NB4 (cell line): ENCODE measurements around the gene FMNL3.
A peak's percentile ranks its signal among the peaks of the same experiment; 100 is the strongest.
"Not testable (repeated sequence)": the region's sequence is repeated elsewhere in the genome, so short reads cannot be mapped to it uniquely, and the experiment has no call there.

ENCODE experiments used
- DNase-seq: peaks from one replicate; pipeline ENCODE4 v3.0.0; 2010; ENCODE audit warnings: low read depth
- H3K4me3 ChIP-seq: one replicate; pipeline ENCODE4 v1.5.1; 2011; ENCODE audit warnings: mild to moderate bottlenecking, low read depth, low read length, moderate library complexity
- CTCF ChIP-seq: IDR thresholded peaks from one replicate; pipeline ENCODE4 v1.5.1; 2012; ENCODE audit warnings: low read depth, low read length
- MAX ChIP-seq: IDR thresholded peaks from 2 replicates; pipeline ENCODE4 v1.6.1; 2011; ENCODE audit warnings: low read depth, low read length
- MYC ChIP-seq: IDR thresholded peaks from 2 replicates; pipeline ENCODE4 v1.6.1; 2011; ENCODE audit warnings: low read depth, low read length
- POLR2A ChIP-seq: IDR thresholded peaks from 2 replicates; pipeline ENCODE4 v1.6.1; 2011; ENCODE audit warnings: mild to moderate bottlenecking; ENCODE audit not compliant: insufficient read length; ENCODE audit errors: extremely low read depth

FMNL3 gene

DNA sequence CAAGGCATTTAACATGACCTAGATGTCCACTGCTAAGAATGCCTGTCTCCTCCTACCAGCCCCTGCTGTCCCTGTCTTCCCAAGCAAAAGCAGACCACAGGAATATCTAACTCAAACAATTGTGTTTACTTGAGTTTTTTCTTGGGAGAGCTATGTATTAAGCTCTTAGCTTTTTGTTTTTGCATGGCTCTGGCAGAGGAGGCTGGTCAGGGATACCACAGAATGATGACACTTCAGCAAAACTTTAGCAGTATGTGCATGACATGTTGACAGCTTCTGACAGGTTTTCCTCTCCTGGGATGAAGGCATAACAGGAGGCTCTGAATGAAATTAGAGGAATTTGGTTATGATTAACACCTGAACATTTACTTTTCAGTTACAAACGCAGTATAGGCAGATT, 41.1 kb upstream of the FMNL3 start:
- DNase-seq, result no peak
- TF ChIP-seq MAX, result no peak
- no peak overlapping the region for H3K4me3 ChIP-seq

GRCh38 chr12:49744363-49744885, 37.2 kb upstream of the FMNL3 start:
- no peak for TF ChIP-seq MAX
- TF ChIP-seq POLR2A, result no peak
- TF ChIP-seq MYC, result no peak
- no peak for TF ChIP-seq CTCF
- DNase-seq, result no peak
- peak overlapping the region; percentile 89 for H3K4me3 ChIP-seq

DNA sequence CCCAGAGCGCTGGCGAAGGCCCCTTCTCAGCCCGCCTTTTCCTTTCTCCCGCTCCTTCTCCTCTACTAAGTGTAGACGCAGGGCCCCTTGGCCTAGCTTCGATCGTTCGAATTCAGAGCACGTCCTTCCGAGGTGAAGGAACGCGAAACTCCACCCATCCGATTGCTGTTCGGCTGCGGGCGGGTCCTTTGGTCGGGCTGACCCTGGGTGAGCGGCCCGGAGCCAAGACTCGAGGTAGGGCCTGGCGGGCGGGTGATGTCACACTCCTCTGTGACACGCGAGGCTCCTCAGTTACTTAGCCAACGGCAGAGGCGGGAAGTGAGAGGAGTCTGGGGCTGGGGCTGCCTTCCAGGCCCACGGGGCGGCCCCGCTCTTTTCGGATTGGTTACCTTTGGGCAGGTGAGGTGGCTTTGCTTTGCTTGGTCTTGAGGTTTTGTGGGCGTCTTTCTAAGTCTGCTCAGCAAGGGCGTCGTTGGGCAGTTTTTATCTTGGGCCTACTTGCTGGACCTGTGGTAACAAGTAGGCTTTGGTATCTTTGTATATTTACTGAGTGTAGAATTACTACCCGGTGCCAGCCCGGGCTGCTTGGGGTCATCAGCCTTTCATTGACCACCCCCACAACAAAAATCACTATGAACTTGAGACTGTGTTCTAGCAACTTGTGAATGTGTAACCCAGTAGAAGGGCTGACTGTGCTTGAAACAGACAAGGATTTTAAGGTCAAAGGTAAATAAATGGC, 34.8 kb upstream of the FMNL3 start:
- TF ChIP-seq MYC (no peak), CTCF (no peak), MAX (no peak), POLR2A (no peak)
- DNase-seq, result peak; percentile 93
- H3K4me3 ChIP-seq, result peak overlapping the region; percentile 89

DNA sequence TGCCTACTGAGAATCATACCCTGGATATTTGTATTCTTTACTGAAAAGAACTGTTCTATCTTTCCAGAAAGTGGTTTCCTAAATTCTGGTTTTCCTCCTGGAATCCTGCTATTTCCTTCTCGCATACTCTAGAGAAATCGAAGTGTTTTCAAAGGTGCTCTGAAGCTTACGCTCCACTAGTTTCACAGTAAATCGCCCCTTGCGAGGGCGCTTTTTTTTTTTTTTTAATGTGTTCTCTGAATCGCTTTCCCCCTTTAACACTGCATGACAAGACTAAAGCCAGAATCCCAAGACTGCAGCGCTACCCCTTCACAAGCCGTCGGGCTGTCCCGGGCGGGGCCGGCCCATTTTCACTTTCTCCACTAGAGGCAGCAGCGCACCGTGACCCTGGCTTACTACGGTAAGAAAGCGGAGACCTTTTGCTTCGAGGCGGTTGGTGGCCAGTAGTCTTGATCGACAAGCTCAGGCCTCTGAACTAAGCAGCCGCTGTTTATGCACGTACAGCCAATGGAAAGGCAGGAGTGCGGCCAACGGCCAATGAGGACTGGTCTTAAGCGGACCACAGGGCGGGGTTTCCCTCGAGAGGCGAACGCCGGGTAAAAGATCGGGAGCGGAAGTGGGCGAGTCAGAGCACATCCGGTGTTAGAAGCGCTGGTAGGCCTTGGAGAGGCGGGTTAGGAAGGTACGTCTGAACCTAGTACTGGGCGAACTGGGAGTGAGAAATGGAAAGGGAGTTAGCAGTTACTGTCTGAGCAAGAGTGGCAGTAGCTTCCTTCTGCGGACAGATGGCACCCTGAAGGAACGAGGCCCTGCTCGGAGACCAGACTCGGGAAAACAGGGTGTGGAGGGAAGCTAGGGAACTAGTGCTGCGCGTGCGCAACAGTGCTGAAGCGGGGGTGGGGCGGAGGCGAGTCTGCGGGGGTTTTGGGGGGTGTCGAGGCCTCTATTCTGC, 34.0 kb upstream of the FMNL3 start, which contains the start of gene TMBIM6:
Gene TMBIM6 (plus strand): TSS at position 628 of the 952 bp plus-strand sequence. CDS start 10,937 bp downstream, outside the sequence.
- peak; percentile 100 for DNase-seq
- TF ChIP-seq MYC (peak; percentile 64), MAX (peak; percentile 58), CTCF (peak; percentile 93), POLR2A (peak; percentile 99)
- H3K4me3 ChIP-seq, result peak within 1 kb of the TSS; percentile 89

DNA sequence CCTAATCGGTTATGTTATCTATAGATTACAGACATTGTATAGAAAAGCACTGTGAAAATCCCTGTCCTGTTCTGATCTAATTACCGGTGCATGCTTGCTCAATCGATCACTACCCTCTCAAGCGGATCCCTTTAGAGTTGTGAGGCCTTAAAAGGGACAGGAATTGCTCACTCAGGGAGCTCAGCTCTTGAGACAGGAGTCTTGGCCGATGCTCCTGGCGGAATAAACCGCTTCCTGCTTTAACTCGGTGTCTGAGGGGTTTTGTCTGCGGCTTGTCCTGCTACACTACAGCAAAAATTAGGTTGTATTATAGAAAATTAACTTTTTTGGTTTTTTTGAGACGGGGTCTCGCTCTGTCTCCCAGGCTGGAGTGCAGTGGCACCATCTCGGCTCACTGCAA, 33.1 kb upstream of the FMNL3 start:
- not testable (repeated sequence) for H3K4me3 ChIP-seq, DNase-seq

GRCh38 chr12:49738721-49739120, 31.5 kb upstream of the FMNL3 start:
- not testable (repeated sequence) for DNase-seq, H3K4me3 ChIP-seq

DNA sequence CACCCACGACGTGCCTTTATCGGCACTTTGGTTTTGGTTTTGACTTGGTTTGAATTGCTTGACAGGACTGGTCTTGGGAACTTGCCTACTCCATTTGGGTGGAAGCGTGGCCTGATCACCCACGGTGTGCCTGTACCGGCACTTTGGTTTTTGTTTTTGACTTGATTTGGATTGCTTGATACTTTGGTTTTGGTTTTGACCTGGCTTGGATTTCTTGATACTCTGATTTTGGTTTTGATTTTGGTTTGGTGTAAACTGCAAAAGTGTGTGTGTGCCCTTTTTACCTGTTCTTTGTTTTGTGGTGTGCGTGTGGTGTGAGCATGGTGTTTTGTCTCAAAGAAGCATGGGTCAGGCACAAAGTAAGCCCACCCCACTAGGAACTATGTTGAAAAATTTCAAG, 27.7 kb upstream of the FMNL3 start:
- H3K4me3 ChIP-seq, DNase-seq: not testable (repeated sequence)
